NT2/D1 (cell line): ENCODE measurements around the gene SNRPF.
"Not testable (repeated sequence)": the region's sequence is repeated elsewhere in the genome, so short reads cannot be mapped to it uniquely, and the experiment has no call there.

Experiments
- DNase-seq: peaks from one replicate; pipeline ENCODE4 v3.0.0-alpha.2; 2011; ENCODE audit warnings: low read depth, low spot score
- H3K27me3 ChIP-seq: 2 replicates; pipeline ENCODE4 v1.6.0; 2011; ENCODE audit warnings: mild to moderate bottlenecking; ENCODE audit not compliant: insufficient read length, insufficient read depth
- H3K36me3 ChIP-seq: 2 replicates; pipeline ENCODE4 v1.6.1; 2011; ENCODE audit warnings: mild to moderate bottlenecking, low read length, mixed read lengths; ENCODE audit not compliant: insufficient read depth, insufficient read length
- H3K4me1 ChIP-seq: 2 replicates; pipeline ENCODE4 v1.5.1; 2011; ENCODE audit not compliant: insufficient read depth, insufficient read length
- H3K4me3 ChIP-seq: 2 replicates; pipeline ENCODE4 v1.5.1; 2011; ENCODE audit warnings: low read depth; ENCODE audit not compliant: insufficient read length
- H3K9ac ChIP-seq: 2 replicates; pipeline ENCODE4 v1.6.0; 2011; ENCODE audit warnings: low read depth; ENCODE audit not compliant: insufficient read length
- H3K9me3 ChIP-seq: 2 replicates; pipeline ENCODE4 v1.5.1; 2011; ENCODE audit warnings: mild to moderate bottlenecking, low read length; ENCODE audit not compliant: insufficient read depth
- SUZ12 ChIP-seq: IDR thresholded peaks from 2 replicates; pipeline ENCODE4 v1.6.1; 2011; ENCODE audit not compliant: insufficient read length, insufficient read depth; ENCODE audit errors: extremely low read depth
- YY1 ChIP-seq: IDR thresholded peaks from 2 replicates; pipeline ENCODE4 v1.6.1; 2011; ENCODE audit not compliant: insufficient read length, insufficient read depth
- ZNF274 ChIP-seq: IDR thresholded peaks from 2 replicates; pipeline ENCODE4 v1.6.1; 2011; ENCODE audit warnings: mild to moderate bottlenecking, low read depth, low read length

The SNRPF gene

DNA sequence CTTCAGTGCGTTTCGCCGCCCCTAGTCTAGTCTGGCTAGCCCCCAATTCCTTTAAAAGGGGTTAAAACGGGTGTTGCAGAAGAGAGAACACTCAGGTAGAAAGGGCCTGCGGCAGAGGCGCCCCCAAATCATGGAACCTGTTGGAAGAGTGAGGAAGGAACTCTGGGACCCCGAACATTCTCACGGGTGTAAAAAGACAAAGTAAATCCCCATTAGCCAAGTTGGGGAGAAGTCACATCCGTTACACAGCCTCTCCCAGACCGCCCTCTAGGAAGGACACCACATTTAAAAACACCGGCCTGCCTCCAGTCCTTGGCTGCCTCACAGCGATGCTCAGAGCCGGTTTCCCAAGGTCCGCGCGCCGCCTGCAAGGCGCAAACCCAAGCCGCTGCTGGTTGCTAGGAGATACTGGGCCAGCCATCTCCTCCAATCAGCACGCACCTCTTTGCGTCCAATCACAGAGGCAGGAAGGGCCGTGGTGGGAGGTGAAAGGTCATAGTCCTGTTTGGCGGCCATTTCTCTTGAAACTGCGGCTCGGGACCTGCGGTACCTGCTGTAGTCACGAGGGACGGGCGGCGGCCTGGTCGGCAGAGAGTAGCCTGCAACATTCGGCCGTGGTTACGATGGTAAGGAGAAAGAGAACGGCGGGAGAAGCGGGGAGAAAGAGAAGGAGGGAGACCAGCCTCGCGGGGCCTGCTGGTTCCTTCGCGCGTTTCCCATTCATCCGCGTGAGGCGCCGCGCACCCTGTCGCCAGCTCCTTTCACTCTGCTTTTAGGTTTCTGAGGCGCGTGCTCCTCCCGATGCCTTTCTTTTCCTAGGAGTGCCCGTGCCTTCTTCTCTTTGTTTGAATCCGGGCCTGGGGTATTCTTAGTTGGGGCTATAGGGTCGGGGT lies at the start of gene SNRPF:
Gene SNRPF, plus strand, starts transcription at position 502 of the 893 bp plus-strand sequence. Its CDS starts 122 bp downstream, at position 624.
- Histone ChIP-seq H3K36me3 (peaks cover 39% of the 10 kb centered on the region), H3K9ac (peak within 1 kb of the TSS; percentile 97), H3K9me3 (peaks cover 19% of the 10 kb centered on the region), H3K4me3 (peak within 1 kb of the TSS; percentile 95), H3K27me3 (peaks cover 11% of the 10 kb centered on the region), H3K4me1 (no peaks in the 10 kb centered on the region)
- peak; percentile 98 for DNase-seq
- TF ChIP-seq YY1 (peak; percentile 92), SUZ12 (no peak), ZNF274 (no peak)

DNA sequence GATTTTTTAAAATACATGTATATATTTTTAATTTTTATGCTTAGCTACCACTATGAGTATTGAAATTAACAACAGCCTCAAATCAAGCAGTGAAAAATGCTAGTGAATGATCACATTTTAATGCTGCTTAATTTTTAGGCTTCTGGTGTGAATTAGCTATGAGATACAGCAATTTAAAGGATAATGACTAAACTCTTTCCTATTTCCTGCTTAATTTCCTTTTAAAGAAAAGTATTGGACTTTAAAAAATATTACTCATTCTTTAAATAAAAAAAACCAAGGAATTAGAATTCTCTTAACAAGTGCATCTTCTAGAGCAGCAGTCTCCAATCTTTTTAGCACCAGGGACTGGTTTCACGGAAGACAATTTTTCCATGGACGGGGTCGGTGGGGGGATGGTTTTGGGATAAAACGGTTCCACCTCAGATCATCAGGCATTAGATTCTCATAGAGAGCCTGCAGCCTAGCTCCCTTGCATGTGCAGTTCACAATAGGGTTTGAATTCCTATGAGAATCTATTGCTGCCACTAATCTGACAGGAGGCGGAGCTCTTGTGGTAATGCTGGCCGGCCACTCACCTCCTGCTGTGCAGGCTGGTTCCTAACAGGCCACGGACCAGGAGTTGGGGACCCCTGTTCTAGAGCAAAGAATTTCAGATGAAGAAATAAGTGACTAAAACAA lies 49.6 kb upstream of the SNRPF start:
- Histone ChIP-seq H3K36me3 (no peaks in the 10 kb centered on the region), H3K9me3 (peaks cover 10% of the 10 kb centered on the region; the same call in 1 of the 2 replicates), H3K4me3 (no peak overlapping the region), H3K27me3 (no peaks in the 10 kb centered on the region), H3K4me1 (no peaks in the 10 kb centered on the region), H3K9ac (no peak overlapping the region)
- DNase-seq, result no peak
- TF ChIP-seq YY1 (no peak), ZNF274 (no peak), SUZ12 (no peak)

DNA sequence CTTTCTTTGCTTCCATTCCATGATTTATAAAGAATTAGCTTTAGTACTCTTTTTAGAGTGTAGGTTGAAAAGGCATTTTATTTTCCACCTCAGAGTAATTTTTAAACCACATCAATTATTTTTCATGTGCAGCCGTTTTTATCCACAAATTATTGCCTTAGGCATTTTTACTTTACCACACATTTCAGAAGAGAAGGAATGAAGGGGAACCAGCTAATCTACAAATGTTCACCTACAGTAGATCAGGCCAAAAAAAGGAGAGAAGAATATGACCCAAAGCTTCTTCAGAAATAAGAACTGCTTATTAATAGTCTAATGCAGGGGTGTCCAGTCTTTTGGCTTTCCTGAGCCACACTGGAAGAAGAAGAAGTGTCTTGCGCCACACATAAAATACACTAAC lies 48.3 kb upstream of the SNRPF start:
- TF ChIP-seq YY1, result no peak
- TF ChIP-seq ZNF274, result no peak
- no peak for TF ChIP-seq SUZ12
- Histone ChIP-seq H3K9ac (no peak overlapping the region), H3K4me1 (no peaks in the 10 kb centered on the region), H3K36me3 (no peaks in the 10 kb centered on the region), H3K27me3 (no peaks in the 10 kb centered on the region), H3K9me3 (peaks cover 10% of the 10 kb centered on the region; the same call in 1 of the 2 replicates), H3K4me3 (no peak overlapping the region)
- DNase-seq, result no peak

DNA sequence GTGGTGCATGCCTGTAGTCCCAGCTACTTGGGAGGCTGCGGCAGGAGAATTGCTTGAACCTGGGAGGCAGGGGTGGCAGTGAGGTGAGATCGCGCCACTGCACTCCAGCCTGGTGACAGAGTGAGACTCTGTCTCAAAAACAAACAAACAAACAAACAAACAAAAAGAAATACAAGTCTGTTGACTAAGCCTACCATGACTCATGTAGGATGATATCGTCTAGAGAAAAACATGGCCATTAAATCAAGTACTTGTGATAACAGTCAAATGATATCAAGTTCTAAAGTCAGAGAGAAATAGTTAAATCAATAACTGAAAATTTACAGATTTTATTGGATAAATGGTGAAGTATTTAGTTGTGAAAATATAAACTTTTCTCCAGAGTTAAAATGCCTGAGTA lies 46.6 kb upstream of the SNRPF start:
- not testable (repeated sequence) for H3K36me3 ChIP-seq

GRCh38 chr12:95815632-95816212 lies 43.0 kb upstream of the SNRPF start:
- no peaks in the 10 kb centered on the region for H3K9me3 ChIP-seq
- DNase-seq, result no peak
- H3K36me3 ChIP-seq, result no peaks in the 10 kb centered on the region
- TF ChIP-seq ZNF274, result no peak
- TF ChIP-seq YY1, result no peak
- TF ChIP-seq SUZ12, result no peak
- no peak overlapping the region for H3K9ac ChIP-seq
- no peaks in the 10 kb centered on the region for H3K4me1 ChIP-seq
- no peaks in the 10 kb centered on the region for H3K27me3 ChIP-seq
- no peak overlapping the region for H3K4me3 ChIP-seq

More for the DNA sequence above, 46.6 kb upstream of the SNRPF start:
- peaks cover 10% of the 10 kb centered on the region; the same call in 1 of the 2 replicates for H3K9me3 ChIP-seq
- not testable (repeated sequence) for H3K9ac ChIP-seq, H3K4me3 ChIP-seq, H3K4me1 ChIP-seq, H3K27me3 ChIP-seq, DNase-seq

DNA sequence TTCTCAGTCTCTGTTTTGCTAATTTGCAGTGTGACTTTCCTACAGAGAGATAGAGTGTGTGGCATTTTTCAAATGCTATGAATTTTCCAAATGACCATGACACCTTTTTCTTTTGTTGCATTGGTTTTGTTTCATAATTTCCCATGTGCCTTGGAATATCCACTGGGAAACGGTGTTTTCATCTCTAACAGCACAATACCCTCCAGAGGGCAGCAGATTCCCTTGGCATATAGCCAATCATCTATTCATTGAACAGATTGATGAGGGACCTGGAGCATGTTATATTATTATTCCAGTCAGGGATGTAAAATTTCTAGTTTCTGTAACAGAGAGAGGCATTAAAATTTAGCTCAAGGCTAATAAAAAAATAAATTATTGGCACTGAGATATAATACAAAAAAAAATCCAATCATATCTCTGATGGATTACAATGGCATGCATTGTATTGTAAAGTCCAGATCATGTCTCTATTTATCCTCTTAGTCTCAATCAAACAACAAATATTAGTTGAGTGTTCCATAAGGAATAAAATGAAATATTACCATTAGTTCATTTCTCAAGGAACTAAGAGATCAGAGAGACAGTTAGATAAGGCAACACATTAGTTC lies 38.6 kb upstream of the SNRPF start:
- DNase-seq, result no peak
- Histone ChIP-seq H3K9me3 (no peaks in the 10 kb centered on the region), H3K27me3 (no peaks in the 10 kb centered on the region), H3K9ac (no peak overlapping the region), H3K4me3 (no peak overlapping the region), H3K4me1 (no peaks in the 10 kb centered on the region), H3K36me3 (no peaks in the 10 kb centered on the region)
- no peak for TF ChIP-seq SUZ12
- no peak for TF ChIP-seq ZNF274
- TF ChIP-seq YY1, result no peak
